Endometrial microvascular endothelial cells (primary cell): ENCODE measurements around the gene KCNAB2. TPM values are rescaled to one million over a fixed set of nuclear protein-coding genes. Genes with fewer than 3 reads are reported as not detected.
"Not testable (repeated sequence)": the region's sequence is repeated elsewhere in the genome, so short reads cannot be mapped to it uniquely, and the experiment has no call there.

Source experiments
- in situ Hi-C: cut with HindIII; loops from 2 replicates; pipeline ENCODE4 v1.10.0; 2017; ENCODE audit warnings: low sequenced_read_pairs, low pct_unique_long_range_greater_than_20kb; ENCODE audit errors: inconsistent ontology term
- total RNA-seq: library from RNA; depleted of rRNA; stranded (reverse); fragments of >200 nt; gene quantifications from one replicate; pipeline ENCODE4 v1.2.3, GENCODE V29; 2015; ENCODE audit errors: inconsistent ontology term

Gene KCNAB2
- total RNA-seq, 1 donor from 2014 or later, result 4.2 TPM

GRCh38 chr1:6008696-6009095 lies 37.0 kb upstream of the KCNAB2 start:
- in situ Hi-C loops, result no loop called here

- in situ Hi-C loops, result no loop called here
Observed at GRCh38 chr1:6009120-6010040, 36.3 kb upstream of the KCNAB2 start.

- in situ Hi-C loops, result no loop called here
Observed at GRCh38 chr1:6010554-6010953, 35.1 kb upstream of the KCNAB2 start.

- in situ Hi-C loops, result no loop called here
Observed at GRCh38 chr1:6011161-6011945, 34.3 kb upstream of the KCNAB2 start.

GRCh38 chr1:6011946-6012258 lies 33.8 kb upstream of the KCNAB2 start:
- in situ Hi-C loops, result no loop called here

- in situ Hi-C loops, result no loop called here
Observed at GRCh38 chr1:6012529-6013318, 33.0 kb upstream of the KCNAB2 start.

GRCh38 chr1:6013491-6013890 lies 32.2 kb upstream of the KCNAB2 start:
- in situ Hi-C loops, result no loop called here

- in situ Hi-C loops, result no loop called here
Observed at GRCh38 chr1:6014130-6014999, 31.3 kb upstream of the KCNAB2 start.

GRCh38 chr1:6016191-6016865 lies 29.4 kb upstream of the KCNAB2 start:
- in situ Hi-C loops, result no loop called here

- in situ Hi-C loops, result not testable (repeated sequence)
Observed at GRCh38 chr1:6017654-6018053, 28.0 kb upstream of the KCNAB2 start.

GRCh38 chr1:6019166-6019845 lies 26.4 kb upstream of the KCNAB2 start:
- in situ Hi-C loops, result no loop called here

- in situ Hi-C loops, result no loop called here
Observed at GRCh38 chr1:6022193-6022592, 23.5 kb upstream of the KCNAB2 start.

- in situ Hi-C loops, result no loop called here
Observed at GRCh38 chr1:6023346-6023745, 22.3 kb upstream of the KCNAB2 start.

- in situ Hi-C loops, result no loop called here
Observed at GRCh38 chr1:6024376-6024775, 21.3 kb upstream of the KCNAB2 start.

GRCh38 chr1:6025269-6026094 lies 20.2 kb upstream of the KCNAB2 start:
- in situ Hi-C loops, result no loop called here

- in situ Hi-C loops, result no loop called here
Observed at GRCh38 chr1:6026095-6026809, 19.4 kb upstream of the KCNAB2 start.
